A549 (cell line): ENCODE measurements around the gene CEPT1. TPM values are rescaled to one million over a fixed set of nuclear protein-coding genes. Genes with fewer than 3 reads are reported as not detected.
A peak's percentile ranks its signal among the peaks of the same experiment; 100 is the strongest.

Source experiments
- ATAC-seq, 2 experiments: fragments of 200-7000 bp in 1 of 2; fragments of >200 bp in 1 of 2; cut with Nextera tagmentation in 1 of 2; cut with Tn5 transposase in 1 of 2; 3 replicates each; pipeline versions ENCODE4 v1.8.0 to v1.9.1; 2018 to 2020; ENCODE audit warnings: mild to moderate bottlenecking in 1 of 2, moderate library complexity in 1 of 2
- CTCF ChIA-PET: fragments of 300-600 bp; sonication (Branson Sonifier 250); formaldehyde crosslinking; extraction: SDS; loops from one replicate; lab custom pipeline; 2021; ENCODE audit warnings: antibody characterized with exemption, inconsistent platforms; lab: Yijun Ruan, JAX
- POLR2A ChIA-PET: fragments of 350-600 bp; formaldehyde crosslinking; extraction: SDS; loops from one replicate; lab custom pipeline; 2021; ENCODE audit warnings: antibody characterized with exemption, inconsistent platforms; lab: Yijun Ruan, JAX
- DNase-seq, 2 experiments: peaks; one replicate each; pipeline versions ENCODE4 v3.0.0 to v3.0.0-alpha.2; 2011 to 2016; ENCODE audit warnings: low read depth in 1 of 2, low spot score in 1 of 2
- FAIRE-seq: peaks from 2 replicates; lab custom pipeline; 2011; peaks lifted over from hg19 to GRCh38; lab: Jason Lieb, UNC
- H3K27ac ChIP-seq, 2 experiments: fragments of >200 bp; sonication (Bioruptor Twin); formaldehyde crosslinking; 3 replicates each; pipeline ENCODE4 v1.5.1; 2016 to 2017
- H3K4me1 ChIP-seq: fragments of >200 bp; sonication (Bioruptor Twin); formaldehyde crosslinking; 3 replicates; pipeline ENCODE4 v1.6.1; 2016
- H3K4me2 ChIP-seq: fragments of >200 bp; sonication (Bioruptor Twin); formaldehyde crosslinking; 3 replicates; pipeline ENCODE4 v1.6.1; 2016
- H3K4me3 ChIP-seq: fragments of >200 bp; sonication (Bioruptor Twin); formaldehyde crosslinking; 3 replicates; pipeline ENCODE4 v1.5.1; 2016
- H3K9me3 ChIP-seq: fragments of >200 bp; sonication (Bioruptor Twin); formaldehyde crosslinking; 3 replicates; pipeline ENCODE4 v1.6.1; 2016
- CBX2 ChIP-seq: fragments of 200-600 bp; sonication (generic); IDR thresholded peaks from 2 replicates; pipeline ENCODE4 v1.6.1; 2016; ENCODE audit warnings: low read depth, mild to moderate bottlenecking, borderline replicate concordance
- CEBPB ChIP-seq, 2 experiments: fragments of >200 bp in 1 of 2; sonication (Bioruptor Twin) in 1 of 2; formaldehyde crosslinking in 1 of 2; IDR thresholded peaks; 2 replicates each; pipeline ENCODE4 v1.6.1; 2012 to 2016
- CTCF ChIP-seq: fragments of >200 bp; sonication (Bioruptor Twin); formaldehyde crosslinking; IDR thresholded peaks from 3 replicates; pipeline ENCODE4 v1.5.1; 2016
- EHMT2 ChIP-seq: fragments of 200-600 bp; sonication (generic); IDR thresholded peaks from 2 replicates; pipeline ENCODE4 v1.6.1; 2016; ENCODE audit warnings: antibody characterized with exemption, low read depth, mild to moderate bottlenecking, moderate library complexity
- ESRRA ChIP-seq: fragments of 150-350 bp; IDR thresholded peaks from 2 replicates; pipeline ENCODE4 v1.6.1; 2014; ENCODE audit warnings: mild to moderate bottlenecking, low read length, borderline replicate concordance
- FOSL2 ChIP-seq, 2 experiments: fragments of 450-650 bp in 1 of 2; fragments of >200 bp in 1 of 2; sonication (Bioruptor Twin) in 1 of 2; formaldehyde crosslinking; IDR thresholded peaks; 2 replicates each; pipeline versions ENCODE4 v1.5.0 to v1.6.1; 2016 to 2020; ENCODE audit warnings: mild to moderate bottlenecking in 1 of 2, moderate library complexity in 1 of 2
- HOXB13 ChIP-seq: fragments of 250-450 bp; sonication (Bioruptor Pico); IDR thresholded peaks from 2 replicates; pipeline ENCODE4 v1.5.0; 2020; ENCODE audit warnings: low read depth, mild to moderate bottlenecking, moderate library complexity
- JUN ChIP-seq, 2 experiments: fragments of >200 bp; sonication (Bioruptor Twin); formaldehyde crosslinking; IDR thresholded peaks; 2 replicates in 1 of 2; 3 replicates in 1 of 2; pipeline ENCODE4 v1.6.1; 2016 to 2017
- JUNB ChIP-seq: fragments of >200 bp; sonication (Bioruptor Twin); formaldehyde crosslinking; IDR thresholded peaks from 2 replicates; pipeline ENCODE4 v1.6.1; 2016
- KDM1A ChIP-seq: fragments of 200-600 bp; sonication (generic); IDR thresholded peaks from 2 replicates; pipeline ENCODE4 v1.6.1; 2016; ENCODE audit warnings: low read depth, mild to moderate bottlenecking
- NPAS2 ChIP-seq: fragments of 250-450 bp; sonication (Bioruptor Pico); IDR thresholded peaks from 2 replicates; pipeline ENCODE4 v1.8.0; 2022; ENCODE audit warnings: mild to moderate bottlenecking, moderate library complexity, borderline replicate concordance
- RAD21 ChIP-seq, 2 experiments: fragments of >200 bp in 1 of 2; sonication (Bioruptor Twin) in 1 of 2; formaldehyde crosslinking in 1 of 2; IDR thresholded peaks in 1 of 2; conservative IDR thresholded peaks in 1 of 2; 2 replicates in 1 of 2; 3 replicates in 1 of 2; pipeline ENCODE4 v1.6.1; 2012 to 2018; ENCODE audit warnings: inconsistent platforms in 1 of 2
- RARB ChIP-seq: fragments of 250-450 bp; sonication (Bioruptor Pico); IDR thresholded peaks from 2 replicates; pipeline ENCODE4 v1.8.0; 2021; ENCODE audit warnings: mild to moderate bottlenecking, moderate library complexity
- SMC3 ChIP-seq: fragments of >200 bp; sonication (Bioruptor Twin); formaldehyde crosslinking; IDR thresholded peaks from 3 replicates; pipeline ENCODE4 v1.6.1; 2018; ENCODE audit warnings: inconsistent platforms
- TFCP2L1 ChIP-seq: fragments of 250-450 bp; sonication (Bioruptor Pico); IDR thresholded peaks from 2 replicates; pipeline ENCODE4 v1.5.0; 2021; ENCODE audit warnings: mild to moderate bottlenecking
- TP53 ChIP-seq: fragments of 250-450 bp; sonication (Bioruptor Pico); IDR thresholded peaks from 2 replicates; pipeline ENCODE4 v1.5.0; 2021; ENCODE audit warnings: mild to moderate bottlenecking, moderate library complexity
- USF2 ChIP-seq: fragments of 450-650 bp; IDR thresholded peaks from 2 replicates; pipeline ENCODE4 v1.6.1; 2014; ENCODE audit warnings: antibody characterized with exemption
- ZC3H11A ChIP-seq: fragments of 450-650 bp; IDR thresholded peaks from 2 replicates; pipeline ENCODE4 v1.6.1; 2014; ENCODE audit warnings: antibody characterized with exemption, mild to moderate bottlenecking
- ZSCAN20 ChIP-seq: fragments of 250-450 bp; sonication (Bioruptor Pico); IDR thresholded peaks from 2 replicates; pipeline ENCODE4 v1.8.0; 2022; ENCODE audit warnings: mild to moderate bottlenecking, moderate library complexity
- WGBS: methylation state at CpG from one replicate; pipeline ENCODE4 v1.1.6; 2017; ENCODE audit errors: missing lambda C conversion rate; 5-methylcytosine and 5-hydroxymethylcytosine counted together
- polyA plus RNA-seq, 4 experiments: library from polyadenylated mRNA; depleted of rRNA in 3 of 4; stranded (reverse); fragments of >200 nt; fragmentation: RNase III in 1 of 4; extraction: RNeasy Plus Mini Kit Qiagen cat#74134 plus additional on column Dnase treatment in 1 of 4; gene quantifications; 2 replicates in 3 of 4; 3 replicates in 1 of 4; pipeline ENCODE4 v1.2.3, GENCODE V29; 2011 to 2017
- TF ChIP-seq, protein P1 (sequence below): fragments of >200 bp; sonication (Bioruptor Twin); formaldehyde crosslinking; IDR thresholded peaks from 2 replicates; pipeline ENCODE4 v1.6.1; 2016
- TF ChIP-seq, protein P2 (sequence below): fragments of 250-450 bp; sonication (Bioruptor Pico); IDR thresholded peaks from 2 replicates; pipeline ENCODE4 v1.5.0; 2020; ENCODE audit warnings: low read depth, mild to moderate bottlenecking, moderate library complexity

Gene CEPT1
- polyA plus RNA-seq, 2 of the 4 experiments (the other 2 are of a cell fraction): 12.3 to 26.2 TPM

DNA sequence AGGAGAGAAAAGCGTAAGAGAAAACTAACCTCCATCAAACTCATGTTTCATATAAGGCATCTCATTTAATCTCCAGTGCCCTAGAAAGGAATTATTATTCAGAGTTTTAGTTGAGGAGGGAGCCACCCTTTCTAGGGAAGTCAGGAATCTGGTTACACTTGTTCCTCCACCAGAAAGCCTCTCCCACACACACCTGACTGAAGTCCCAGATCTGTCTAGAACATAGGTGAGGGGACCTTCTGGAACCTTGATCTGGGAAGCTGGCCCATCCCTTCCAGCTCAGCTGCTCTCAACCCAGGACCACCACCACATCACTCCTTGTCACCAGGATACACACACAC, 62.3 kb downstream of the CEPT1 start:
- no peak for TF ChIP-seq FOSL2 (IDR thresholded peaks at IDR 0.05)
- no peak for TF ChIP-seq FOSL2 (CRISPR knock-in tag; IDR thresholded peaks at IDR 0.05)
- TF ChIP-seq TFCP2L1 (CRISPR knock-in tag): no peak
- no peak for TF ChIP-seq JUNB
- no peak for TF ChIP-seq CTCF
- no peak for TF ChIP-seq HOXB13 (CRISPR knock-in tag)
- no peak for TF ChIP-seq TP53 (CRISPR knock-in tag)
- Histone ChIP-seq H3K4me2 (no peak overlapping the region), H3K4me3 (no peak overlapping the region), H3K27ac (no peak overlapping the region), H3K9me3 (no peaks in the 10 kb centered on the region), H3K4me1 (no peaks in the 10 kb centered on the region)
- ATAC-seq: no peak
- ChIA-PET POLR2A (no interaction called here), CTCF (no interaction called here)
- DNase-seq: no peak
- FAIRE-seq: no peak
- WGBS: 83% methylated on average over 1 of the region's 1 CpG

- Histone ChIP-seq H3K4me3 (no peak overlapping the region; the same call in 2 of the 3 replicates), H3K9me3 (no peaks in the 10 kb centered on the region), H3K27ac (no peak overlapping the region), H3K4me1 (no peaks in the 10 kb centered on the region), H3K4me2 (peak overlapping the region; percentile 88; the same call in 2 of the 3 replicates)
- ATAC-seq (peak in 1 of 2 experiments; percentile 11; a peak in 1 of 6 replicates), DNase-seq (no peak), FAIRE-seq (no peak)
- TF ChIP-seq TFCP2L1 (CRISPR knock-in tag) (no peak), KDM1A (no peak), JUN (IDR thresholded peaks at IDR 0.05) (no peak), CBX2 (no peak), ESRRA (no peak), NPAS2 (no peak), RARB (CRISPR knock-in tag) (no peak), RAD21 (conservative IDR thresholded peaks at IDR 0.05 in 1 of 2, IDR thresholded peaks at IDR 0.05 in 1 of 2) (no peak), EHMT2 (no peak), TP53 (CRISPR knock-in tag) (no peak), SMC3 (no peak), HOXB13 (CRISPR knock-in tag) (no peak), USF2 (no peak), ZSCAN20 (no peak), CEBPB (IDR thresholded peaks at IDR 0.05) (no peak), FOSL2 (IDR thresholded peaks at IDR 0.05) (no peak), FOSL2 (CRISPR knock-in tag; IDR thresholded peaks at IDR 0.05) (no peak), ZC3H11A (no peak)
- TF ChIP-seq, protein P1, sequence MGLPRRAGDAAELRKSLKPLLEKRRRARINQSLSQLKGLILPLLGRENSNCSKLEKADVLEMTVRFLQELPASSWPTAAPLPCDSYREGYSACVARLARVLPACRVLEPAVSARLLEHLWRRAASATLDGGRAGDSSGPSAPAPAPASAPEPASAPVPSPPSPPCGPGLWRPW: no peak
- TF ChIP-seq, protein P2, sequence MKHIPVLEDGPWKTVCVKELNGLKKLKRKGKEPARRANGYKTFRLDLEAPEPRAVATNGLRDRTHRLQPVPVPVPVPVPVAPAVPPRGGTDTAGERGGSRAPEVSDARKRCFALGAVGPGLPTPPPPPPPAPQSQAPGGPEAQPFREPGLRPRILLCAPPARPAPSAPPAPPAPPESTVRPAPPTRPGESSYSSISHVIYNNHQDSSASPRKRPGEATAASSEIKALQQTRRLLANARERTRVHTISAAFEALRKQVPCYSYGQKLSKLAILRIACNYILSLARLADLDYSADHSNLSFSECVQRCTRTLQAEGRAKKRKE (CRISPR knock-in tag): no peak
- ChIA-PET POLR2A (no interaction called here), CTCF (no interaction called here)
- 93% methylated on average over 3 of the region's 4 CpGs for WGBS
Measured at GRCh38 chr1:111202707-111203623, 62.9 kb downstream of the CEPT1 start.
